GM18526 (cell line): ENCODE data around the gene HOGA1.

Source experiments
- POLR2A ChIP-seq: IDR thresholded peaks from 3 replicates; pipeline ENCODE4 v1.6.1; 2011; ENCODE audit not compliant: insufficient read length; ENCODE audit errors: extremely low read depth

Gene HOGA1

GRCh38 chr10:97574374-97575126 lies 9.6 kb upstream of the HOGA1 start:
- TF ChIP-seq POLR2A: no peak

GRCh38 chr10:97575127-97575668 lies 9.0 kb upstream of the HOGA1 start:
- no peak for TF ChIP-seq POLR2A

GRCh38 chr10:97577701-97578100 lies 6.5 kb upstream of the HOGA1 start:
- no peak for TF ChIP-seq POLR2A

GRCh38 chr10:97578171-97578844 lies 5.9 kb upstream of the HOGA1 start:
- no peak for TF ChIP-seq POLR2A

GRCh38 chr10:97580421-97581367 lies 3.5 kb upstream of the HOGA1 start:
- TF ChIP-seq POLR2A: no peak

- TF ChIP-seq POLR2A: no peak
Observed at GRCh38 chr10:97582169-97582568, 2.0 kb upstream of the HOGA1 start.

GRCh38 chr10:97583476-97583875 lies 713 bp upstream of the HOGA1 start:
- TF ChIP-seq POLR2A: no peak

GRCh38 chr10:97584798-97585438 lies 729 bp downstream of the HOGA1 start:
- no peak for TF ChIP-seq POLR2A

GRCh38 chr10:97585439-97585811 lies 1.2 kb downstream of the HOGA1 start:
- TF ChIP-seq POLR2A: no peak

- no peak for TF ChIP-seq POLR2A
Observed at GRCh38 chr10:97587183-97587582, 3.0 kb downstream of the HOGA1 start.

GRCh38 chr10:97589479-97589878 lies 5.3 kb downstream of the HOGA1 start, which contains the start of gene C10orf62:
TSS of gene C10orf62 (plus strand) at chr10:97589721. CDS start at chr10:97589898, 177 bp downstream.
- TF ChIP-seq POLR2A: no peak

GRCh38 chr10:97590082-97590747 lies 6.0 kb downstream of the HOGA1 start:
- TF ChIP-seq POLR2A: no peak

- TF ChIP-seq POLR2A: no peak
Observed at GRCh38 chr10:97590748-97591495, 6.7 kb downstream of the HOGA1 start.

- no peak for TF ChIP-seq POLR2A
Observed at GRCh38 chr10:97593421-97593820, 9.2 kb downstream of the HOGA1 start.
